ENCODE measurements around the gene TMPRSS7. TPM values are rescaled to one million over a fixed set of nuclear protein-coding genes. Genes with fewer than 3 reads are reported as not detected.

The TMPRSS7 gene
- total and polyA plus RNA-seq, 2 experiments from 2014 or later: not detected

DNA sequence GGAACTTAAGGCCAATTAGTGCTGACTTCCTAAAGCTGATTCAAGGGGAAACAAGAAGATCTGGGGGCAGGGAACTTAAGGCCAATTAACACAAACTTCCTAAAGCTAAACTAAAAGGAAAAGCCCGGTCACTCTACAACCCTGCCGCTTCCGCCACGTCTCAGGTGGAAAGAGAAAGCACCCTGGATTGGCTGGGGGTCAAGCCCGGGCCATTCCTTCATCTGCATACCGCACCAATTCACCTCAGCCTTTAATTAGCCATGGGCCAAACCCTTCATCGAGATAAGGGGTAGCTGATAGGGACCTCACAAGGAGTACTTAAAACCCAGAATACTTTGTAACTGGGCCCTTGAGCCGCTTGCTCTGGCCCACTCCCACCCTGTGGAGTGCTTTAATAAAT lies 14.4 kb downstream of the TMPRSS7 start:
- Mint-ChIP-seq H3K4me3 (no peak overlapping the region), H3K9me3 (no peaks in the 10 kb centered on the region), H3K27ac (no peak overlapping the region), H3K27me3 (ENCODE audit: insufficient read depth, low read depth, poor library complexity) (no peaks in the 10 kb centered on the region), H3K4me1 (peaks cover 32% of the 10 kb centered on the region), H3K36me3 (ENCODE audit: low read depth) (no peaks in the 10 kb centered on the region)
- ATAC-seq (peak; percentile 90), DNase-seq (ENCODE audit: low spot score) (peak; percentile 57)
- H4K20me1 ChIP-seq (replicated peaks; ENCODE audit: insufficient read depth): no peaks in the 10 kb centered on the region
- H2AFZ ChIP-seq: peak overlapping the region; percentile 72; the same call in 1 of the 2 replicates
- H3K9me2 ChIP-seq (ENCODE audit: insufficient read depth): no peaks in the 10 kb centered on the region
- TF ChIP-seq ZNF114 (CRISPR knock-in tag; IDR thresholded peaks at IDR 0.05): no peak
- TF ChIP-seq JUNB (IDR thresholded peaks at IDR 0.05; ENCODE audit: unreplicated experiment): no peak
- no peak for TF ChIP-seq CREB1 (CRISPR knock-in tag; IDR thresholded peaks at IDR 0.05; ENCODE audit: low read depth)
- no peak for TF ChIP-seq ETS1 (IDR thresholded peaks at IDR 0.05)
- no peak for TF ChIP-seq NANOG (IDR thresholded peaks at IDR 0.05; ENCODE audit: borderline replicate concordance)
- no peak for TF ChIP-seq EZH2phosphoT487 (IDR thresholded peaks at IDR 0.05; ENCODE audit: unreplicated experiment)
- no peak for TF ChIP-seq POLR2AphosphoS5 (IDR thresholded peaks at IDR 0.05; ENCODE audit: low read depth)
- TF ChIP-seq, protein P1, sequence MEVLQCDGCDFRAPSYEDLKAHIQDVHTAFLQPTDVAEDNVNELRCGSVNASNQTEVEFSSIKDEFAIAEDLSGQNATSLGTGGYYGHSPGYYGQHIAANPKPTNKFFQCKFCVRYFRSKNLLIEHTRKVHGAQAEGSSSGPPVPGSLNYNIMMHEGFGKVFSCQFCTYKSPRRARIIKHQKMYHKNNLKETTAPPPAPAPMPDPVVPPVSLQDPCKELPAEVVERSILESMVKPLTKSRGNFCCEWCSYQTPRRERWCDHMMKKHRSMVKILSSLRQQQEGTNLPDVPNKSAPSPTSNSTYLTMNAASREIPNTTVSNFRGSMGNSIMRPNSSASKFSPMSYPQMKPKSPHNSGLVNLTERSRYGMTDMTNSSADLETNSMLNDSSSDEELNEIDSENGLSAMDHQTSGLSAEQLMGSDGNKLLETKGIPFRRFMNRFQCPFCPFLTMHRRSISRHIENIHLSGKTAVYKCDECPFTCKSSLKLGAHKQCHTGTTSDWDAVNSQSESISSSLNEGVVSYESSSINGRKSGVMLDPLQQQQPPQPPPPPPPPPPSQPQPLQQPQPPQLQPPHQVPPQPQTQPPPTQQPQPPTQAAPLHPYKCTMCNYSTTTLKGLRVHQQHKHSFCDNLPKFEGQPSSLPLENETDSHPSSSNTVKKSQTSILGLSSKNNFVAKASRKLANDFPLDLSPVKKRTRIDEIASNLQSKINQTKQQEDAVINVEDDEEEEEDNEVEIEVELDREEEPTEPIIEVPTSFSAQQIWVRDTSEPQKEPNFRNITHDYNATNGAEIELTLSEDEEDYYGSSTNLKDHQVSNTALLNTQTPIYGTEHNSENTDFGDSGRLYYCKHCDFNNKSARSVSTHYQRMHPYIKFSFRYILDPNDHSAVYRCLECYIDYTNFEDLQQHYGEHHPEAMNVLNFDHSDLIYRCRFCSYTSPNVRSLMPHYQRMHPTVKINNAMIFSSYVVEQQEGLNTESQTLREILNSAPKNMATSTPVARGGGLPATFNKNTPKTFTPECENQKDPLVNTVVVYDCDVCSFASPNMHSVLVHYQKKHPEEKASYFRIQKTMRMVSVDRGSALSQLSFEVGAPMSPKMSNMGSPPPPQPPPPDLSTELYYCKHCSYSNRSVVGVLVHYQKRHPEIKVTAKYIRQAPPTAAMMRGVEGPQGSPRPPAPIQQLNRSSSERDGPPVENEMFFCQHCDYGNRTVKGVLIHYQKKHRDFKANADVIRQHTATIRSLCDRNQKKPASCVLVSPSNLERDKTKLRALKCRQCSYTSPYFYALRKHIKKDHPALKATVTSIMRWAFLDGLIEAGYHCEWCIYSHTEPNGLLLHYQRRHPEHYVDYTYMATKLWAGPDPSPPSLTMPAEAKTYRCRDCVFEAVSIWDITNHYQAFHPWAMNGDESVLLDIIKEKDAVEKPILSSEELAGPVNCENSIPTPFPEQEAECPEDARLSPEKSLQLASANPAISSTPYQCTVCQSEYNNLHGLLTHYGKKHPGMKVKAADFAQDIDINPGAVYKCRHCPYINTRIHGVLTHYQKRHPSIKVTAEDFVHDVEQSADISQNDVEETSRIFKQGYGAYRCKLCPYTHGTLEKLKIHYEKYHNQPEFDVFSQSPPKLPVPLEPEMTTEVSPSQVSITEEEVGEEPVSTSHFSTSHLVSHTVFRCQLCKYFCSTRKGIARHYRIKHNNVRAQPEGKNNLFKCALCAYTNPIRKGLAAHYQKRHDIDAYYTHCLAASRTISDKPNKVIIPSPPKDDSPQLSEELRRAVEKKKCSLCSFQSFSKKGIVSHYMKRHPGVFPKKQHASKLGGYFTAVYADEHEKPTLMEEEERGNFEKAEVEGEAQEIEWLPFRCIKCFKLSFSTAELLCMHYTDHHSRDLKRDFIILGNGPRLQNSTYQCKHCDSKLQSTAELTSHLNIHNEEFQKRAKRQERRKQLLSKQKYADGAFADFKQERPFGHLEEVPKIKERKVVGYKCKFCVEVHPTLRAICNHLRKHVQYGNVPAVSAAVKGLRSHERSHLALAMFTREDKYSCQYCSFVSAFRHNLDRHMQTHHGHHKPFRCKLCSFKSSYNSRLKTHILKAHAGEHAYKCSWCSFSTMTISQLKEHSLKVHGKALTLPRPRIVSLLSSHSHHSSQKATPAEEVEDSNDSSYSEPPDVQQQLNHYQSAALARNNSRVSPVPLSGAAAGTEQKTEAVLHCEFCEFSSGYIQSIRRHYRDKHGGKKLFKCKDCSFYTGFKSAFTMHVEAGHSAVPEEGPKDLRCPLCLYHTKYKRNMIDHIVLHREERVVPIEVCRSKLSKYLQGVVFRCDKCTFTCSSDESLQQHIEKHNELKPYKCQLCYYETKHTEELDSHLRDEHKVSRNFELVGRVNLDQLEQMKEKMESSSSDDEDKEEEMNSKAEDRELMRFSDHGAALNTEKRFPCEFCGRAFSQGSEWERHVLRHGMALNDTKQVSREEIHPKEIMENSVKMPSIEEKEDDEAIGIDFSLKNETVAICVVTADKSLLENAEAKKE (CRISPR knock-in tag; IDR thresholded peaks at IDR 0.05): no peak
- H3K4me3 ChIP-seq: no peak overlapping the region
- H3K27ac ChIP-seq (ENCODE audit: low read depth): no peak overlapping the region
- H3K4me2 ChIP-seq: peak overlapping the region; percentile 61
- no peaks in the 10 kb centered on the region for H3K79me2 ChIP-seq (replicated peaks; ENCODE audit: insufficient read depth)
- H3K27me3 ChIP-seq (ENCODE audit: insufficient read depth): no peaks in the 10 kb centered on the region
- no peaks in the 10 kb centered on the region; the same call in 1 of the 2 replicates for H3F3A ChIP-seq (replicated peaks; ENCODE audit: low read depth)
- no peaks in the 10 kb centered on the region for H3K36me3 ChIP-seq (ENCODE audit: insufficient read depth)
- peaks cover 22% of the 10 kb centered on the region for H3K4me1 ChIP-seq (ENCODE audit: insufficient read depth)

Data from GM23338 (cell line).